Measurements from ENCODE around the gene GALNT18.

Gene GALNT18

DNA sequence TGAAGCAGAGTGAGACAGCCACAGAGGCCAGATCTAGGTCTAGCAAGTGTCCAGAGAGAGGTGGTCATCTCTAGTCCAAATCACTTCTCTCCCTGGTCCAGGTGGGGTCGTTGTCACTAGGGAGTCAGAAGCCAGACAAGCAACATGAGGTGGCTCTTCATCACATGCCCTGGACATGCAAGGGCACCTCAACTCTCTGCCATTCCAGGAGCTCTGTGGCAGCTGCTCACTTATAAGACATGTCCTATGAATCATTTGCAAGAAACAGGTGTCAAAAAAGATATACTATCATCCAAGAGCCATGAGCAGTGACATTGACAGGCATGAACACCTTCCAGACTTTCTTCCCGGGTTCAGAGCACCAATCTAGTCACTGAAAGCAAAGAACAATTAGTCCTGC is 130.8 kb downstream of the GALNT18 start:
- DNase-seq (ENCODE audit: low read depth): no peak
- TF ChIP-seq, protein P1, sequence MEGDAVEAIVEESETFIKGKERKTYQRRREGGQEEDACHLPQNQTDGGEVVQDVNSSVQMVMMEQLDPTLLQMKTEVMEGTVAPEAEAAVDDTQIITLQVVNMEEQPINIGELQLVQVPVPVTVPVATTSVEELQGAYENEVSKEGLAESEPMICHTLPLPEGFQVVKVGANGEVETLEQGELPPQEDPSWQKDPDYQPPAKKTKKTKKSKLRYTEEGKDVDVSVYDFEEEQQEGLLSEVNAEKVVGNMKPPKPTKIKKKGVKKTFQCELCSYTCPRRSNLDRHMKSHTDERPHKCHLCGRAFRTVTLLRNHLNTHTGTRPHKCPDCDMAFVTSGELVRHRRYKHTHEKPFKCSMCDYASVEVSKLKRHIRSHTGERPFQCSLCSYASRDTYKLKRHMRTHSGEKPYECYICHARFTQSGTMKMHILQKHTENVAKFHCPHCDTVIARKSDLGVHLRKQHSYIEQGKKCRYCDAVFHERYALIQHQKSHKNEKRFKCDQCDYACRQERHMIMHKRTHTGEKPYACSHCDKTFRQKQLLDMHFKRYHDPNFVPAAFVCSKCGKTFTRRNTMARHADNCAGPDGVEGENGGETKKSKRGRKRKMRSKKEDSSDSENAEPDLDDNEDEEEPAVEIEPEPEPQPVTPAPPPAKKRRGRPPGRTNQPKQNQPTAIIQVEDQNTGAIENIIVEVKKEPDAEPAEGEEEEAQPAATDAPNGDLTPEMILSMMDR (conservative IDR thresholded peaks at IDR 0.05; ENCODE audit: low read depth, low read length): no peak
- no peak overlapping the region for H3K4me3 ChIP-seq (ENCODE audit: low read depth, low read length)

DNA sequence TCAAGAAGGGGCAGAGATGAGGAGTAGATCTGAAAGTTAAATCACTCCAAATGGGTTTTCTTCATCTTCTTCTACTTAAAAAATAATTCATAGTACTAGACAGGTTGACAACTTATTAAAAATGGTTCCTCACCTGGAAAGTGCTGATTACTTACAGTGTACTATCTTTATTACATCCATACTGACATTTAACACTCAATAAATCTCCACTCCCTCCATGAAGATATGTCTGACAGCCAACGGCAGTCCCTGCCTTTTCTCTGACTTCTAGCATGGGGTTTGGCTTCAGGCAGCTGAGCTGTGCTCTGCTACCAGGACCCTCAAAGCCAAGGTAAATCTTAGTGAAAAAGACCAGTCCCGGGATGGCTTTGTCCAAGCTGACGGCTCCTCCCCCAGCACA is 135.4 kb downstream of the GALNT18 start:
- TF ChIP-seq, protein P1 (conservative IDR thresholded peaks at IDR 0.05; ENCODE audit: low read depth, low read length): no peak
- H3K4me3 ChIP-seq (ENCODE audit: low read depth, low read length): no peak overlapping the region
- DNase-seq (ENCODE audit: low read depth): no peak

DNA sequence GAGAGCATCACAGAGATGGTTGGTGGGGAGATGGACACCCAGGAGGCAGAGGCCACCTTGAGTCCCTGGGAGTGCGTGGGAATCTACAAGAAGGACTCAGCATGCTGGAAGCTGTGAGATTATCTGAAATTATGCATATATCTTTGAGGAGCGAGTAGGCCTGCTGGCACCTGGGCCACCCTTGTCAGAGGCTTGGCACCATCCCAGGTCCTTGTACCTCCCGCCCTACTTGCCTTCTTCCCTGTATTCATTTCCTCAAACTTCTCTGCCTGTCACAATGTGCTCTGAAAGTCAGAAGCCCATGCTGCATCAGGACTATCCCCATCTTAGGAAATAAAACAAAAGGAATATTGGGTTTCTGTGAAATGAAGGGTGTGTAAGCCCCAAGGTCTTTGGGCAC is 135.8 kb downstream of the GALNT18 start:
- no peak overlapping the region for H3K4me3 ChIP-seq (ENCODE audit: low read depth, low read length)
- TF ChIP-seq, protein P1 (conservative IDR thresholded peaks at IDR 0.05; ENCODE audit: low read depth, low read length): no peak
- DNase-seq (ENCODE audit: low read depth): no peak

DNA sequence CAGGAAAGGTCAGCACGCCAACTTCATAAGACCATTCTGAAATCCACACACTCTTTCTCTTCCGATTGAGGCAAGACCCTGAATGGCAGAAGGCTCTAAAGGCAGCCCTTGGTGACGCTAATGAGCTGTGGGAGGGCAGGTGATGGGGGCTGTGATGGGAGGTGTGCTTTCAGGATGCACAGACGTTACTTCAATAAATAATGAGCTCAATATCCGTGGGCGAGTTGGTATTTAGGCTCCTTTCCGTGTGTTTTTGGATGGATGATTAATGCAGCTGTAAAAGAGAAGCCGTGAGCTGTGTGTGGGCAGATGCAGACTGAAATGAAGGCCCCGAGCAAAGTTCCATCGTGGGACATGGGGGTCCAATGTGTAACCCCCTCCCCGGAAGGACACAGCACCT is 138.2 kb downstream of the GALNT18 start:
- TF ChIP-seq, protein P1 (conservative IDR thresholded peaks at IDR 0.05; ENCODE audit: low read depth, low read length): no peak
- DNase-seq (ENCODE audit: low read depth): no peak
- H3K4me3 ChIP-seq (ENCODE audit: low read depth, low read length): no peak overlapping the region

DNA sequence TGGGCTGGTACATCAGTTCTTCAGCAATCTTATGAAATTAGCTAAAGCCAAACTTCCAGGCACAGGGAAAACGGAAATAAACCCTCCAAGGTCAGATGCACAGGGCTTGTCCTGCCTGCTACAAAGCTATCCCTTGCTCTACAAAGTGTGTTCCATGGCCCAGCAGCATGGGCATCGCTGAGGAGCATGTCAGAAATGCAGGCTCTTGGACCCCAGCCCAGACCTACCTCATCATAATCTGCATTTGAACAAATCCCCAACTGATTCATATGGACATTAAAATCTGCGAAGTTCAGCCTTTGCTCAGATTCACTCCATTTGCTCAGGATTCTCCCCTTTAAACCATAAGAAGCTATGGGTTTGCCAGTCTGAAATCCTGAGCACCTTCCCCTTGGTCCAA is 139.1 kb downstream of the GALNT18 start:
- DNase-seq (ENCODE audit: low read depth): no peak
- TF ChIP-seq, protein P1 (conservative IDR thresholded peaks at IDR 0.05; ENCODE audit: low read depth, low read length): no peak
- H3K4me3 ChIP-seq (ENCODE audit: low read depth, low read length): no peak overlapping the region

DNA sequence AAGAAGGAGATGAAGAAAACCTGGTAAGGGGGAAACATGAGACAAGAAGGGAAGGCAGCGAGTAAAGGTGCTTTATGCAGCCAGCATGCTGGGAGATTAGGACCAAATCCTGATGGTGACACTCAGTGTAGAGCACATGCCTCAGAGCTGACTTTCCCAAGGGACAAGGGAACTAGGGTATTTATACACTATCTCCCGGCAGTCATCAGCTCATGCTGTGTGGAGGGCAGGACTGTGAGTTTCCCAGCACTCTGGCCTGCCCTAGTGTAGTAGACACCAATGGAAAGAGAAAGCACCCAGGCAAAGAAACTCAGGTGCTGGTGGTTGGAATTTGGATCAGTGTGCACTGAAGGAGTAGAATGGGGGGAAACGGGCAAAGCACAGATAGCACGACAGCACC is 140.4 kb downstream of the GALNT18 start:
- TF ChIP-seq, protein P1 (conservative IDR thresholded peaks at IDR 0.05; ENCODE audit: low read depth, low read length): no peak
- H3K4me3 ChIP-seq (ENCODE audit: low read depth, low read length): no peak overlapping the region
- DNase-seq (ENCODE audit: low read depth): no peak

DNA sequence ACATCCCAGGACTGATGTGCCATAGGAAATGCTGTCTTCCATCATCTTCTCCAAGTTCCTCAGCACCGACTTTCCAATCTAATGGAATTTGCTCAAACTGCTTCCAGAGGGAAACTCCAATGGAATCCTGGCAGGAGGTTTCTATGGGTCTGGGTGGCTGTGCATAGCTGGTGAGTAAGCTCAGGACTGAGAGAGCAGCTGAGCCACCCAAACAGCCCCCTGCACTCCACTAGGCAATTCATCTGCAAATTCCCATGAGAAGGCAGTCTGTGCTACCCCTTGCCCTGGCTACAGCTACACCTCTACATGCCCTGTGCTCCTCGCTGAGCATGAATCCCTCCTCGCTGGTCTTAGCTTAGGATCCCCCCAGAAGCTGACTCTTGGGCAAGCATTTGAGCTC is 140.8 kb downstream of the GALNT18 start:
- TF ChIP-seq, protein P1 (conservative IDR thresholded peaks at IDR 0.05; ENCODE audit: low read depth, low read length): no peak
- no peak for DNase-seq (ENCODE audit: low read depth)

More for the DNA sequence above, 140.8 kb downstream of the GALNT18 start:
- H3K4me3 ChIP-seq (ENCODE audit: low read depth, low read length): no peak overlapping the region
